Gastroesophageal sphincter (tissue), 4 donors: ENCODE data around the gene PPP1R14C. TPM values are rescaled to one million over a fixed set of nuclear protein-coding genes. Genes with fewer than 3 reads are reported as not detected.

Source experiments
- ATAC-seq: fragments of 150-250 bp; one replicate; pipeline ENCODE4 v1.9.1; 2016; ENCODE audit warnings: mild to moderate bottlenecking, moderate library complexity
- H3K27ac ChIP-seq, 4 donors: fragments of 200-600 bp; sonication (generic) in 3 of 4; 1 replicate in 3 of 4; 2 replicates in 1 of 4; pipeline ENCODE4 v1.5.1; 2016 to 2019
- H3K27me3 ChIP-seq: fragments of 200-600 bp; sonication (generic); one replicate; pipeline ENCODE4 v1.5.1; 2019
- H3K36me3 ChIP-seq, 2 donors: fragments of 200-600 bp; sonication (generic); one replicate each; pipeline ENCODE4 v1.5.1; 2019; ENCODE audit warnings: control low read depth in 1 of 2
- H3K4me1 ChIP-seq, 3 donors: fragments of 200-600 bp; sonication (generic); 1 replicate in 2 of 3; 2 replicates in 1 of 3; pipeline ENCODE4 v1.5.1; 2016 to 2019; ENCODE audit warnings: control low read depth in 2 of 3
- H3K4me3 ChIP-seq, 2 donors: fragments of 200-600 bp; sonication (generic); one replicate each; pipeline ENCODE4 v1.5.1; 2019; ENCODE audit warnings: mild to moderate bottlenecking in 1 of 2, moderate library complexity in 1 of 2
- H3K9me3 ChIP-seq, 3 donors: fragments of 200-600 bp; sonication (generic); one replicate each; pipeline ENCODE4 v1.5.1; 2017 to 2019; ENCODE audit warnings: control low read depth in 2 of 3
- EP300 ChIP-seq: sonication (generic); formaldehyde crosslinking; IDR thresholded peaks from one replicate; pipeline ENCODE4 v1.6.1; 2017; ENCODE audit warnings: antibody characterized with exemption, mild to moderate bottlenecking
- POLR2A ChIP-seq, 2 donors: fragments of 450-650 bp; IDR thresholded peaks; one replicate each; pipeline ENCODE4 v1.6.1; 2017; ENCODE audit warnings: antibody characterized with exemption in 2 of 2, mild to moderate bottlenecking in 2 of 2, moderate library complexity in 1 of 2
- POLR2AphosphoS5 ChIP-seq: sonication (generic); formaldehyde crosslinking; IDR thresholded peaks from one replicate; pipeline ENCODE4 v1.6.1; 2017; ENCODE audit warnings: antibody characterized with exemption
- WGBS, 2 donors: methylation state at CpG; one replicate each; pipeline ENCODE4 v1.1.5; 2018; ENCODE audit warnings: low coverage in 1 of 2; 5-methylcytosine and 5-hydroxymethylcytosine counted together
- total RNA-seq, 4 donors: library from RNA; depleted of rRNA; stranded (reverse); fragments of >200 nt; gene quantifications; one replicate each; pipeline ENCODE4 v1.1.0, GENCODE V29; 2016
- TF ChIP-seq, protein P1 (sequence below), 4 experiments: fragments of 200-600 bp in 2 of 4; fragments of 450-650 bp in 2 of 4; sonication (generic) in 1 of 4; IDR thresholded peaks; one replicate each; pipeline ENCODE4 v1.5.1; 2017 to 2019; ENCODE audit warnings: antibody characterized with exemption in 4 of 4, mild to moderate bottlenecking in 2 of 4, moderate library complexity in 2 of 4

The PPP1R14C gene
- total RNA-seq, 4 donors from 2014 or later: 0.12 to 1.5 TPM; not detected in 2

GRCh38 chr6:150220634-150221551 is 78.0 kb downstream of the PPP1R14C start:
- Histone ChIP-seq H3K27me3 (no peaks in the 10 kb centered on the region), H3K4me3 (no peak overlapping the region), H3K27ac (no peak overlapping the region), H3K36me3 (no peaks in the 10 kb centered on the region), H3K9me3 (no peaks in the 10 kb centered on the region), H3K4me1 (no peaks in the 10 kb centered on the region)
- 37 to 42% methylated on average over 6 of the region's 6 CpGs for WGBS, 2 donors
- no peak for ATAC-seq
- TF ChIP-seq EP300 (no peak), POLR2A (IDR thresholded peaks at IDR 0.05) (no peak), POLR2AphosphoS5 (no peak)
- TF ChIP-seq, protein P1, sequence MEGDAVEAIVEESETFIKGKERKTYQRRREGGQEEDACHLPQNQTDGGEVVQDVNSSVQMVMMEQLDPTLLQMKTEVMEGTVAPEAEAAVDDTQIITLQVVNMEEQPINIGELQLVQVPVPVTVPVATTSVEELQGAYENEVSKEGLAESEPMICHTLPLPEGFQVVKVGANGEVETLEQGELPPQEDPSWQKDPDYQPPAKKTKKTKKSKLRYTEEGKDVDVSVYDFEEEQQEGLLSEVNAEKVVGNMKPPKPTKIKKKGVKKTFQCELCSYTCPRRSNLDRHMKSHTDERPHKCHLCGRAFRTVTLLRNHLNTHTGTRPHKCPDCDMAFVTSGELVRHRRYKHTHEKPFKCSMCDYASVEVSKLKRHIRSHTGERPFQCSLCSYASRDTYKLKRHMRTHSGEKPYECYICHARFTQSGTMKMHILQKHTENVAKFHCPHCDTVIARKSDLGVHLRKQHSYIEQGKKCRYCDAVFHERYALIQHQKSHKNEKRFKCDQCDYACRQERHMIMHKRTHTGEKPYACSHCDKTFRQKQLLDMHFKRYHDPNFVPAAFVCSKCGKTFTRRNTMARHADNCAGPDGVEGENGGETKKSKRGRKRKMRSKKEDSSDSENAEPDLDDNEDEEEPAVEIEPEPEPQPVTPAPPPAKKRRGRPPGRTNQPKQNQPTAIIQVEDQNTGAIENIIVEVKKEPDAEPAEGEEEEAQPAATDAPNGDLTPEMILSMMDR (IDR thresholded peaks at IDR 0.05): no peak

DNA sequence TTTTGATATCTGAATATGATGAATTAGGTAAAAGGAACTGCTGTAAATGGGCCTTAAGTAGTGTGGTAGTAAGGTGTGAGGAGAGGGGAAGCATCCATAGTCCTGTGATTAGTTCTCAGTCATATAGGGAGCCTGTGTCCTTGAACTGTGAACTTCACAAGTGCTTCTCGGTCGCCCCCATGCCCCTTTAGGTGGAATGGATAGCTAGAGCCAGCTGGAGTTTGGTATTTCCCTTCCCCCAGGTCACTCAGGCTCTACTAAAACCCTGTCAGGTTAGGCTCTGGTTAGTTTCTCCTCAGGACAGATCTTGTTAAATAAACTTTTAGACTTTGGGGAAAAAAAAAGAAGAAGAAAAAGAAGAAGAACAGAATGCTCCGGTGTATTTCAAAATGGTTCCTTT is 82.0 kb downstream of the PPP1R14C start:
- WGBS, 2 donors: 55 to 60% methylated on average over 3 of the region's 3 CpGs
- no peak for ATAC-seq
- TF ChIP-seq EP300 (no peak), POLR2AphosphoS5 (no peak), POLR2A (IDR thresholded peaks at IDR 0.05) (no peak)
- TF ChIP-seq, protein P1 (IDR thresholded peaks at IDR 0.05): no peak
- H3K4me1 ChIP-seq: no peaks in the 10 kb centered on the region
- no peaks in the 10 kb centered on the region for H3K9me3 ChIP-seq
- H3K27ac ChIP-seq: no peak overlapping the region
- no peak overlapping the region for H3K4me3 ChIP-seq
- H3K36me3 ChIP-seq: no peaks in the 10 kb centered on the region
- H3K27me3 ChIP-seq: no peaks in the 10 kb centered on the region

GRCh38 chr6:150227281-150227680 is 84.4 kb downstream of the PPP1R14C start:
- Histone ChIP-seq H3K36me3 (no peaks in the 10 kb centered on the region), H3K4me3 (no peak overlapping the region), H3K4me1 (no peaks in the 10 kb centered on the region), H3K27ac (no peak overlapping the region), H3K9me3 (no peaks in the 10 kb centered on the region), H3K27me3 (no peaks in the 10 kb centered on the region)
- TF ChIP-seq EP300 (no peak), POLR2A (IDR thresholded peaks at IDR 0.05) (no peak), POLR2AphosphoS5 (no peak)
- TF ChIP-seq, protein P1 (IDR thresholded peaks at IDR 0.05): no peak
- ATAC-seq: no peak
- 76 to 86% methylated on average over 3 of the region's 3 CpGs for WGBS, 2 donors

GRCh38 chr6:150228072-150228733 is 85.4 kb downstream of the PPP1R14C start:
- 65 to 67% methylated on average over 5 of the region's 5 CpGs for WGBS, 2 donors
- ATAC-seq: no peak
- Histone ChIP-seq H3K4me1 (no peaks in the 10 kb centered on the region), H3K4me3 (no peak overlapping the region), H3K36me3 (no peaks in the 10 kb centered on the region), H3K27ac (no peak overlapping the region), H3K9me3 (no peaks in the 10 kb centered on the region), H3K27me3 (no peaks in the 10 kb centered on the region)
- TF ChIP-seq POLR2AphosphoS5 (no peak), POLR2A (IDR thresholded peaks at IDR 0.05) (no peak), EP300 (no peak)
- TF ChIP-seq, protein P1 (IDR thresholded peaks at IDR 0.05): no peak
